GM19238 (cell line): ENCODE data around the gene PDE6A.

ENCODE experiments used
- DNase-seq: peaks from one replicate; pipeline ENCODE4 v3.0.0; 2011; ENCODE audit warnings: low spot score; ENCODE audit not compliant: insufficient read length

PDE6A gene

GRCh38 chr5:149930749-149931574 is 13.6 kb downstream of the PDE6A start:
- DNase-seq = no peak

GRCh38 chr5:149930043-149930748 is 14.4 kb downstream of the PDE6A start:
- DNase-seq = no peak

- DNase-seq = no peak
These were observed 20.1 kb downstream of the PDE6A start for GRCh38 chr5:149924486-149924885.

- no peak for DNase-seq
These were observed 21.6 kb downstream of the PDE6A start for GRCh38 chr5:149922950-149923349.

GRCh38 chr5:149921597-149921996 is 23.0 kb downstream of the PDE6A start:
- DNase-seq = no peak

- DNase-seq = no peak
These were observed 27.4 kb downstream of the PDE6A start for GRCh38 chr5:149917073-149917676.

- no peak for DNase-seq
These were observed 28.1 kb downstream of the PDE6A start for GRCh38 chr5:149916334-149917072.

GRCh38 chr5:149915392-149916260 is 29.0 kb downstream of the PDE6A start:
- DNase-seq = no peak

GRCh38 chr5:149913436-149914419 is 30.9 kb downstream of the PDE6A start:
- no peak for DNase-seq

GRCh38 chr5:149912226-149912871 is 32.2 kb downstream of the PDE6A start:
- no peak for DNase-seq

GRCh38 chr5:149911031-149911430 is 33.6 kb downstream of the PDE6A start:
- no peak for DNase-seq

- no peak for DNase-seq
These were observed 36.8 kb downstream of the PDE6A start for GRCh38 chr5:149907828-149908227.

- DNase-seq = no peak
These were observed 39.6 kb downstream of the PDE6A start for GRCh38 chr5:149904977-149905376.

- no peak for DNase-seq
These were observed 40.2 kb downstream of the PDE6A start for GRCh38 chr5:149904293-149904886.

- DNase-seq = no peak
These were observed 41.2 kb downstream of the PDE6A start for GRCh38 chr5:149903404-149903803.

GRCh38 chr5:149902177-149902576 is 42.4 kb downstream of the PDE6A start:
- no peak for DNase-seq

- DNase-seq = no peak
These were observed 43.1 kb downstream of the PDE6A start for GRCh38 chr5:149901511-149901910.

- DNase-seq = no peak
These were observed 44.2 kb downstream of the PDE6A start for GRCh38 chr5:149900390-149900789.

- DNase-seq = no peak
These were observed 45.8 kb downstream of the PDE6A start for GRCh38 chr5:149898811-149899210.
